T follicular helper cell (primary cell): Measurements from ENCODE around the gene SLC12A8.

Source experiments
- DNase-seq: peaks from one replicate; pipeline ENCODE4 v3.0.0-alpha.2; 2020; ENCODE audit warnings: low read depth

Gene SLC12A8

DNA sequence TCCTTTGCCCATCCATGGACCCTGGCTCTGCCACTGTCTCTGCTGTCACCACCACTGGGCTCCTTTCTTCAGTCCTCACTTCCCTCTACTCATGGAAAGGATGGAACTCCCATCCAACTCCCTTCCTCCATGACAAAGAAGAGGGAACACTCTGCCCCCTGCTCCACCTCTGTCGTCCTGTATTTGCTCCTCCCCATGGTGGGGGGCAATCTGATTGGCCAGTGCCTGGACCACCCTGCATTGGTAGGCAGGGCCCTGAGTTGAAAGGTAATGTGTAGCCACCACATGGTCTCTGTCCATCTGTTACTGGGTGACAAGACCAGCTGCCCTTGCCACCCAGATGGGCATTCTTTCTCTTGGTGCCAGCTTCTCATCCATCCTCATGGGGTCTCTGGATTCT, 136.1 kb downstream of the SLC12A8 start:
- no peak for DNase-seq

DNA sequence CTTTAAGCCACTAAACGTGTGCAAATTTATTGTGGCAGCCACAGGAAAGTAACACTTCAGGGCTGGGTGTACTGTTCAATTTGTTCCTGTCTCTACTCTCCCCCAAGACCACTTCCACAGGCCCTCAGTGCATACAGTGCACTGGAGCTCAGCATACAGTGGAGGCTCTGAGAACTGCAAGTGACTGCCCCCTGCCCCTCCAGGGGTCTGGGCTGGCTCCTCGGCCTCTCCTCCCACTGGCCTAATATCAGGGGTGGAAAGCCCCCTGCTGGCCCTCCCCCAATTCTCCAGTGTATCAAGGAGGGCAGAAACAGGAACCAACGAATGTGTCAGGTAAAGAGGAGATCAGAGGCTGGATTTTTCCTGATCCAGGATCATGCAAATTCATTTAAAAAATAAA, 136.8 kb downstream of the SLC12A8 start:
- no peak for DNase-seq

DNA sequence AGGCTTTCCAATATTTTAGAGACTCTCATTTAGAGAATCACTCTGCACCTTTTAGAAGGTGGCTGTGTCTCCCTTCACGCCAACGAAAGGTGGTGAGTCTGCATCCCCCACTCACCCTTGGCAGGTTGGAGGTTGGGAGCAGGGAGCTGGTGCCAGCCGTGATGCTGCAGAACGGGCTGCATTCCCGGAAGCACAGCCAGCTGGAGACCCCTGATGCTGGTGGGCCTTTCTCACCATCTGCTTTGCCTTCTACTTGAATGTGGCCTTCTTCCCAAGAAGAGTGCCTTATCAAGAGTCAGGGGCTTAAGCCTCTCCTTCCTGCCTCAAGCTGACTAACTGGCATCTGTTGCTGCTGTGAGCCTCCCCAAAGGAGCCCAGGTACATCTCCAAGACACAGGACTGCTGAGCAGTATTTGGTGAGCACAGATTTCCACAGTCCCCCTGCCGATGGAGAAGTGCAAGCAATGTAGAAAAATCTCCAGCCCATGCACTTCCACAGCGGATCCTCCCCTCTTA, 139.1 kb downstream of the SLC12A8 start:
- no peak for DNase-seq

DNA sequence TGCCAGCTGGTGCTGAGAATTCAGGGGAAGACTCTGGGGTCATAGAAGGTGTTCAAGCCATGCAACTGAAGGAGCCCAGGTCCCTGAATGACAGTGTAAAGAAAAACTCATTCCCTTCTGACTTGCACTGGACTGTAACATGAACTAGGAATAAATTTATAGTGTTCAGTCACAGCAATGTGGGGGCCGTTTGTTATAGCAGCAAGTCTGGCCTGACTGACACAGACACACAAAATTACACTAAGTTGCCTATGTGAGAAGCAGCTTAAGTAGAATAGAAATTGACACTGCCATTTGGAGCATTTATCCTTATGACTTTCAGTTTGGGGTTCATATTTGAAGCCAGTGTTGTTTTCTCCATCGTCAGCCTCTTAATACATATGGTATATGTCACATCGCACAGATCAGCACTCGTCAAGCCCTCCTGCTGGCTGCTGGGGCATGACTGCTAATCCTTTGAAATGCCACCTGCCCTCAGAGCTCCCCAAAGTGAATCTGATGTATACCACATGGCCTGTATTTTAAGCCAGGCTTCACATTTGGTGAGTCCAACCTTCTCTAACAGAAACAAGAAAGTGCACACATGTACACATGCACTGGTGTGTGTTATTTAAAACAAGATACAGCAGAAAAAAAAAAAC, 139.7 kb downstream of the SLC12A8 start:
- DNase-seq = no peak

DNA sequence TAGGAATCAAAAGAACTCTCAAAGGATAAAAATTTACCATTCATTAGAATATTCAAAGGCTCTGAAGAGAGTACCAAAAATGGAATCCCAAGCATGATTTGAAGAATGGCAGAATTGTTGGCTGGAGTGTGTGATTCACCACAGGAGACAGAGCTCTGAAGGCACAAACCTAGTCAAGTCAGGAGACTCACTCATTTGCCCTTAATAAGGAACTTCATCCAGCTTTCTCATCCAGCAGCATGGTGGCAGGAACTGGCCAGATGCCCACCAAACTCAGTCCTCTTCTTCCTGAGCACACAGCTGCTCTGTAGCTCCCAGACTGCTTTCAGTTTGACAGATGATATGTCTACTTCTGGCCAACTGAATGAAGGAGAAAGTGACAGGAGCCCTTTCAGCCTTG, 140.2 kb downstream of the SLC12A8 start:
- no peak for DNase-seq

DNA sequence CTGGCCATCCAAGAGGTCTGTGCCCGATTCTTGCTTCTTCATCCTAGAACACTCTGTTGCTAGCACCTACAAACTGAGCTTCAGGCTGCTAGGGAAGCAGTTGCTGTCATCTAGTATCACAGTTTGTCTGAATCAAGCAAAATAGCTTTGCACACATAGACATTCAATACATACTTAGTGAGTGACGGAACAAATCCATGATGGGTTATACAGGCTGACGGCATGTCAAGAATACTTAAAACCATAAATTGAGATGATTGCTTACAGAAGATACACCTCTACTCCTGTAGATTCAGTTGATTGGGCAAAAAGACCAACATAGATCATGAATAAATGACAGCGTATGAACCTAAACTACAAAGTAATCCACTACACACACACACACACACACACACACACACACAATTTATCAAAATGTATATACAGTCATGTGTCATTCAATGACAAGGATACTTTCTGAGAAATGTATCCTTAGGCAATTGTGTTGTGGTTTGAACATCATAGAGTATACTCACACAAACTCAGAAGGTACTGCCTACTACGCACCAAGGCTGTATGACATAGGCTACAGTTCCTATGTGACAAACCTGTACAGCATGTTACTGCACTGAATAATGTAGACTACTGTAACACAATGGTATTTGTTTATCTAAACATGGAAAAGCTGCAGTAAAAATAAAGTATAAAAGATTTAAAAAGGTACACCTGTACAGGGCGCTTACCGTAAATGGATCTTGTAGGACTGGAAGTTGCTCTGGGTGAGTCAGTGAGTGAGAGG, 142.4 kb downstream of the SLC12A8 start:
- DNase-seq = no peak

DNA sequence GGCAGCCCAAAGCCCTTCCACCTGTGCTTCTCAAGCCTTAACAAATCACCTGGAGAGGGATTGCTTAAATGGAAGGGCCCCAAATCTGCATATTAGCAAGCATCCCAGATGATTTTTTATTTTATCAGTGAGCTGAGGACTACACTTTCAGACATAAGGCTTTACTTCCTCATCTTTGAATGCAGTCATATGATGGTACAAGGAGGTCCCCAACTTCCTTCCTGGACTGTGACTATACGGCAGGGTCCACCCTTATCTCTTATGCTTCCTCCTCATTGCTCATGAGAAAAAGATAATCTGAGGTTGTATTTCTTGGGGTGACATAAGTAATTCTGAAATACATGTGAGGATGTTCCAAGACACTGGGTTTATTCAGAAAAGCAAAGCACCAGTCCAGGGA, 143.1 kb downstream of the SLC12A8 start:
- DNase-seq = no peak

DNA sequence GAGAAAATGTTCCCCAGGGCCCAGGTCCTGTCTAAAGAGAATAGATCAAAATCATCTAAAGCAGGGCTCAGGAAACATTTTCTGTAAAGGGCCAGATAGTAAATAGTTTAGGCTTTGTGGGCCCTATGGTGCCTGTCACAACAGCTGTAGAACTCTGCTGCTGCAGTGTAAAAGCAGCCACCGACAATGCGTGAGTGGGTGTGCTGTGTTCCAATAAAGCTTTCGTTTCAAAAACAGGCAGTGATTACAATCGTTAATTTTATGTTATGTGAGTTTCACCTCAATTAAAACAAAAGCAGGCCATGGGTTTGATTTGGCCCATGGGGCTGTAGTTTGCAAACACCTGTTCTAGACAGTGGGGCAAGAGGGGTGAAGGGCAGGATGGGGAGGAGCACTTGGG, 144.3 kb downstream of the SLC12A8 start:
- no peak for DNase-seq

DNA sequence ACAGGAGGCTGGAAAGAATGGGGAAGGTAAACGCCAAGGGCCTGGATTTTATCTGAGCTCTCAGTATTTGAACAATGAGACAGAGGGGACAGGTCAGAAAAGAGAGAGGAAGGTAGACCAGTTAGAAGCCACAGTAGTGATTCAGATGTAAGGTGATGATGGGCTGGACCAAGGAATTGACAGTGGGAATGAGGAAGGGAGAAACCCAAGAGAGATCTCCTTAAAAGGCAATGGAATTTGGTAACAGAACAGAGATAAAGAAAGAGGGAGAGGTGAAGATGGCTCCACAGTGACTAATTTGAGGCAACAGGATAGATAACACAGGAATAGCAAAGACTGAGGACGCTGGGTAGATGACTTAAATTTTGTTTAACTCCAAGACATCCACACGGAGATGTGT, 145.3 kb downstream of the SLC12A8 start:
- no peak for DNase-seq

DNA sequence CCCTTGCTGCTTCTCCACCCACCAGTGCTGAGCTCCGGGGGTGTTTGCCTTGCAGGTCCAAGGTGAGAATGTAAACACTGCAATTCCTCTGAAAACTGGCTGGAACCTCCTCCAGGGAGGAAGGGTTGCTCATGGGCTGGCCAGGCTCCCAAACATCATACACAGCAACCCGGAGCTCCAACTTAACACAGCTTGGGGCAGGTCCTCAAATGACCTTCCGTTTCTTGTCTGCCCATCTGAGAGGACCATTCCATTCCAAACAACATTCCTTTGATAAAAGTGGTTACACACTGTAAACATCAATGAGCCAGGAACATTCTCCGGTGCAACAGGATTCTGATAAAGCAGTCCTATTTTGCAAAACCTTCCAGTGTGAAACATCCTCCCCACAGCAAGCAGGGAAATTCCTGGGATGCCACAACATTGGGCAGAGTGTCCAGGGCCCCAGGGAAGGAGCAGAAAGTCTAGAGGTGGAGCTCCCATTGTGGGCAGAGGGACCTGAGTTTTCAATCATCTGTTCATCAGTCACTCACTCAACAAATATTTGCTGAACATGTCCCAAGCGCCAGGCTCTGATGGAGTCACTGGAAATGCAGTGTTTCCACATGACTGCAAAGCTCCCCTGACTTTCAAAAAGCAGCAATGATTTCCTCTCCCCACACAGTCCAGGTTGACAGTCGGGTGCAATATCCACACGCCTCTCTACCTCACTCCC, 149.5 kb downstream of the SLC12A8 start:
- DNase-seq = no peak

DNA sequence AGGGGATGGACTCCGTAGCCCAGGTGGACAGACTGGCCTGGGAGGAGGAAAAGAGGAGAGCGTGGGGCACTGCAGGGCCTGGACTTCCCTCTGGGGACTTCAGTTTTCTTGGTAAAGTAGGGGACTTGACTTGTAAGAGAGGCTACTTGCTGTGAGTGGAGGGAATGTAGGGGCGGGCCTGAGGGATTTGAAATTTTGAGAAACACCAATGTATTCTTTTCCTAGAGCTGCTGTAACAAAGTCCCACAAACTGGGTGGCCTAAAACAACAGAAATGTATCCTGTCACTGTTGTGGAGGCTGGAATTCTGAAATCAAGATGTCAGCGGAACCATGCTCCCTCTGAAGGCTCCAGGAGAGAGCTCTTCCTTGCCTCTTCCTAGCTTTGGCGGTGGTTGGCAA, 150.9 kb downstream of the SLC12A8 start:
- DNase-seq = no peak

DNA sequence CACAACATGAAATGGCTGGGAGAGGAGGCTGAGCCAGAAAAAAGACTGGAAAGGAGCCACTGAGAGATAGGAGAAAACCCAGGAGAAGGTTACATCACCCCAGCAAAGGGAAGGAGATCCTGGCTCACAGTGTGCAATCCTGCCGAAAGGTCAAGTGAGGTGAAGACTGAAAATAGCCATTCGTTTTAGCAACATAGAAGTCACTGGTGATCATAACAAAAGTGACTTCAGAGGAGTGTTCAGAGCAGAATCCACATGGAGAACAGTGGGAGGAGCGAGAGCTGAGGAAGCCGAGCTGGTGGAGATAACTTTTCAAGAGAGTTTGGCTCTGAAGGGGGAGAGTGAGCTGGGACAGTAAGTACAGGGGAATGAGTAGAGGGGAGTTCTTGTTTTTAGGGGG, 151.4 kb downstream of the SLC12A8 start:
- no peak for DNase-seq

DNA sequence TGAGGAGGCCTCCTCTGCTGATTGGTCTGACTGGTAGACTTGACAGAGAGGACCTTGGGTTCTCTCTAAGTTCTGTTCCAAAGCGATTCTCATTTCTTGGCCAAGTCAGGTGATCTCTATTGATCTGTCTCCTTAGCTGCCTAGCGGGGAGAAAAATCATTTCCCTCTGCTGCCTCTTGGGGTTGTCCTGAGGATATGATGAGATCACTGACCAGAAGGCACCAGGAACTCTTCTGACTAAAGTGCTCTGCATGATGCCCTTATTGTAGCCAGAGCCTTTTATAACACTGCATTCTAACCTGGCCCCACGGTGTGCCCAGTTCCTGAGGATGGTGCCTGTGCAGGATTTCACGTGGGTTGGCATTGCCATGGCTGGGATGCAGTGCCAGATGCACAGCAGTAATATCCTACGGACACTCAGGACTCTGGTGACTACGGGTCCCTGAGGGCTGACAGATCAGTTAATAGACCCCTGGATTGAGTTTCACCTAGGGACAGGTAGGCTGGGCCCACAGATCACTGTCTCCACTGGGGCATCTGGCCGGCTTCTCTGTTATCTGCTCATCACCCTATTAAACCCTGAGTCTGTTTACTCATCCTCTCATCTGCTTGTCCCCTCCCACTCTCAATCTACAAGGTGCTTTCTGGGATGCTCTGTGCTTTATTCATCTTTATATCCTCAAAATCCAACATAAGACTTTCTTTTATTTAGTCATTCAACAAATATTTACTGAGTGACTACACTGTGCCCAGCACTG, 152.9 kb downstream of the SLC12A8 start:
- DNase-seq = no peak

DNA sequence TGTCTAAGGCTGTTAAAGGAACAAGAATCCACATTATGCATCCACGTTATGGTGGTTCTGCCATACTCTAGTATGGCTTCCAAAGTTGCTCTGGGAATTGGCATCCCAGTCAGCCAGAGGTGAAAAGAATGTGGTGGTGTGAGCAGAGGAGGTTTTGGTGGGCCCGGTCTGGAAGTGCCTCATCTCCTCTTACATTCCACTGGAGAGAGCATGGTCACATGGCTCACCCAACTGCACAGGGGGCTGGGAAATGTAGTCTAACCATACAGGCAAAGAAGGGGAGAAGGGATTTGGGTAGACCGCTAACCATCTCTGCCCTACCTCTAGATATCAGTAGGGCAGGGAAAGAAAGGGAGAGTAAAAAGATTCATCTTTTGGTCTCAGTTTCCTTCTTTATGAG, 153.6 kb downstream of the SLC12A8 start:
- no peak for DNase-seq

DNA sequence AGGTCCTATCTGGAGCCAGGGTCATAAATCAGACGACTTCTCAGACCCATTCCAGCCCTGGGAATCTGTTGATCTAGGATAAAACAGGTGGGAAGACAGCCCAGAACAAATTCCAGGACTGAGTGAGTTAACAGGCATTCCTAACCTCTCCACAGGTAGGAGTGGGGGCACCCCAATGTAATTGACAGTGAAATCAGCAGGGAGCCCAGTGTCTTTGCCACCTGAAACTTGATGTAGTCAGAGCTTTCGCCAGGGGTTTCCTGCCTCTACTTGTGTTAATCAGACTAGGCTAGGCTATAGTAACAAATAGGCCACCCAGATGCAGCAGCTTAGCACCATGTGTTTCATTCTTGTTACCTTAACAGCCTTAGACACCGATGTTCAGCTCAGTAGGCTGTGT, 154.0 kb downstream of the SLC12A8 start:
- DNase-seq = no peak

DNA sequence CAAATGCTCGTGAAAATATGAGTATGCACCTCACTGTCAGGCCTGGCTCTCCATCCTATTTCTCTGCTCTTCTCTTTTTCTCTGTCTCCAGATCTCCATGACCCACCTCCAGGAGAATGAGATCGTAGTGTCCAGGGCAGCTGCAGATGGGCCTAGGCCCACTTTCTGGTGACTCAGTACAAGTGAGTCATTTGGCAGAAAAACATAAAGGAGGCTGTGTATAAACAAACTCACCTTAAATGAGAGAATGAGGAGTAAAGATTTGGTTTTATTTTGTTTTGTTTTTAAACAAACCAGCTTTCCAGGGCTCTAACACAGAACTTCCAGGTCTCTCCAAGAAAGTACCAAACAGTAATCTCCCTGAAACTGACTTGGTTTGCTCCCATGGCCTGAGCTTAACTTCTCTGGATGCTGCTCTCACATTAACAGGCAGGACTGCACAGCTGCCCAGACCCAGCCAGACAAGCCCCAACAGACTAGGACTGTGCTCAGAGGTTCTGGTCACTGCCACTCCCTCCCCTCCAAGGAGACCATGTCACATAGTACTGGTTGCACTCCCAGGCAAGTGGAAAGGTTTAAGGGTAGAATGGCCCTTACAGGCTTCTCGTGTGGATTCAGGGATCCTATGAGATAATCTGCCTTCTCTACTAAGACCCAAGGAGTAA, 155.2 kb downstream of the SLC12A8 start:
- DNase-seq = no peak

DNA sequence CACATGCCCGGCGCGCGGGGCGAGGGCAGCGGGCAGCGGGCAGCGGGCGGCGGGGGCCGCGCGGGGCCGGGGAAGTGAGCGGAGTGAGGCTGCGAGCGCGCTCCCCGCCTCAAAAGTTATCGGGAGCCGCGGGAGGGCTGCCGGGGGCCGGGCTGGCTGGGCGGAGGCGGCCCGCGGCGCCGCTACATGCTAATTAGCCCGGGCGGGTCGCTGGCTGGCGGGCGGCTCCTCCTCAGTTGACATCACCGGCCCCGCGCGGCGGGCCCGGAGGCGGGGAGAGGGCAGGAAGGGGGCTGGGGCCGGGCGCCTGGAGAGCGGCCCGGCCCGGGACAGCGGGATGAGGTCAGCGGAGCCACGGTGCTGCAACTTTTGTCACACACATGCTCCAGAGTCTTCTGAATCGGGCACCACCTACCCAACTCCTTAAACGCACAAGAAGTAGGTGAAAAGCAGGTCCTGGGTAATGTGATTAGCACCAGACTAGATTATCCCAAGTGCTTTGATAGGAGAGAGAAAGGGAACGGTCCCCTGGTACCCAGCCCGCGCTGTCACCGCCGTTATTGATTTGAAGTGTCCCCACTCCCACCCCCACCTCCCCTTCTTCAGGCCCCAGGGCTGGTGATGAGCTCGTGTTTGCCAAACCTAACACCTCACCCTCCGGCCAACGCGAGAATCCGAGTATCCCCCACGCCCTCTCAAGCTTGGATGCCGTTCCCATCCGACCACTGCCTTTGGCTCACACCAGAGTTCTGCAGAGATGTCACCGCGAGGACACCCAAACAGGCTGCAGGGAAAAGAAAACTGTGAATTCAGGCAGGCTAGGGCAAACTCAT, 156.4 kb downstream of the SLC12A8 start, which contains the start of gene HEG1:
Gene HEG1 (minus strand): TSS at position 85 of the 833 bp plus-strand sequence. CDS start 107 bp downstream, outside the sequence.
- peak; percentile 59 for DNase-seq

DNA sequence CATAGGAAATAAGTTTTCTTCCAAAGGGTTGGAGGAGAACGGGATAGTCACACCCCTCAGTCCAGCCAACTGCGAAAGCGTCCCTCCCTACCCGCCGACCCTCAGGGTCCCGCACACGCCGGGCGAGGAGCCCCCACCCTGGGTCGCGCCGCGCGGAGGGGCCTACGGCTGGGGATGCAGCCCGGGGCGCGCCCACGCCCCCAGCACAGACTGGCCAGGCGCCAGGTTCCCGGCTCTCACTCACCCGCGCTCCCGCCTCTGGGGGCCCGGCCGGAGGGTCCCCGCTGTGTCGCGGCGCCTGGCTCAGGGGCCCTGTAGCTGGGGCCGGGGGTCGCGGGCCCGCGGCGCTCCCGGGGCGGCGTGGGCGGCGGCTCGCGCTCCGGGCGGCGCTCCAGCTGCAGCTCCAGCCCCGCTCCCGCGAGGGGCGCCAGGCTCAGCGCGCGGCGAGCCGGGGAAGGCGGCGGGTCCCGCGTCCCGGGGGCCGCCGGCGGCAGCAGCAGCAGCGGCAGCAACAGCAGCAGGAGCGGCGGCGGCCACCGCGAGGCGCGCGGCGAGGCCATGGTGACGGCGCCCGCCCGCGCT, 157.1 kb downstream of the SLC12A8 start:
- no peak for DNase-seq

DNA sequence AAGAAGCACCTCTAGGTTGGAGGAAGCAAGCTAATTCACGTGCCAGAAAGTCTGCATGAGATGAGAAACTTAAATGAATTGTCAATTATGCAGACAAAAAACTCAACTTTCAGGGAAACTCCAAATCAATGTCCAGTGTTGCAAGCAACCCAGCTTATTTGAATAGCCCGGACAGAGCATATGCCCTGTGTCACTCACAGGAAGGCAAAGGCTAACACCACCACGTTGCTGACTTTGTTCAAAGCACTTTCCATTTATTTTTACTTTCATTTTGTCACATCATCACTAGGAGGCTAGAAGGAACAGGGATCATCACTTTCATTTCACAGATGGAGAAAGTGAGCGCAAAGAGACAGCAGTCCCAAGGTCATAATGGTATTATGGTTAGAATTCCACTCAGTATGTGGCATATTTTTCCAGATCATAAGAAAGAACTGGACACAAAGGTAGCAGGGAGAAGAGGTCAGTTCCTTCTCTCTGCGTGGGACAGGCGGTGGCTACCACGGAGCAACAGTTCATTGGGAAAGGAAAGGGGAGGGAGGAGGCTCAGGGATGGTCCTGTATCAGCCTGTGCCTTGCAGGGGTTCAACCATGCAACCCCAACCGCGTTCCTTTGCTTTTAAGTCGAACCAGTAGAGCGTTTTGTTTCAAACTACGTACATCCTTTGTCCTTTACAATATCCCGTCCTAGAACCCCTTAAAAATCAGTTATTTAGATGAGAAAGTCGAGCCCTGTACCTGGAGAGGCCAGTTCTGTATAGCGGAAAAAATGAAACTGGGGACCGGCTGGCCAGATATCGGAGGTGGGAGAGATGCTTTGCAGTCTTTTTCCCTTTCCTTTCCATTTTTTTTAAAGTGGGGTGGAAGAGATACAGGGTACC, 157.9 kb downstream of the SLC12A8 start:
- no peak for DNase-seq
